ENCODE results near the gene FAM81A.
"Not testable (repeated sequence)": the region's sequence is repeated elsewhere in the genome, so short reads cannot be mapped to it uniquely, and the experiment has no call there.

FAM81A gene

DNA sequence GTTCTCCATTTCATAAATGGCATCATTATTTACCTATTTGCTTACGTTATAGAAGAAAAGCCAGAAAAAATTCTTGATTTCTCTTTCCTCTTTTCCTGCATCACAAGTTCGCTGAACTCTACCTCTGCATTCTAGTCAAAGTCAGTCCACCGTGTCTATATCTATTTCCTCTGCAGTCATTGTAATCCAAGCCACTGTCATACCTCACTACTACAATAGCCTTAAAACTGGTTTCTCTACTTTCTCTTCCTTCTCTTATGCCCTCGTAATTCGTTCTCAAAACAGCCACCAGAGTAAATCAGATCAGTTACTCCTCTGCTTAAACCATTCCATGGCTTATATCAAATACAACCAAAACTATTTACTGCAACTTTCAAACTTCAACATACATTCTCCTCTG, 13.4 kb upstream of the FAM81A start:
- DNase-seq (ENCODE audit: low read depth): no peak

DNA sequence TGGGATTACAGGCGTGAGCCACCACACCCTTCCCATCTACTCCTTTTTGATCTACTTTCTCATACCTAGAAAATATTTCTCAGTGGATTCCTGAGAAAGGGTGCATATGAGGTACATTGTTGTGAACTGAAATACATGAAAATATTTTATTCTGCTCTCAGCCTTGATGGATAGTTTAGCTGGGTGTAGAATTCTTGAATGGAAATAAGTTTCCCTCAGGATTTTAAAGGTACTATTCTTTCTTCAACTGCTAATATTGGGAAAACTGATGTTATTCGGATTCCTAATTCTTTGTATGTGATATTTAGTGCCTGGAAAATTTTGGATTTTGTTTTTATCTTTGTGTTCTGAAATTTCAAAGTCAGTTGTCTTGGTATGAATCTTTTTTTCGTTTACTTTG, 9.1 kb upstream of the FAM81A start:
- DNase-seq (ENCODE audit: low read depth): not testable (repeated sequence)

GRCh38 chr15:59432389-59432788, 5.6 kb upstream of the FAM81A start:
- no peak for DNase-seq (ENCODE audit: low read depth)

DNA sequence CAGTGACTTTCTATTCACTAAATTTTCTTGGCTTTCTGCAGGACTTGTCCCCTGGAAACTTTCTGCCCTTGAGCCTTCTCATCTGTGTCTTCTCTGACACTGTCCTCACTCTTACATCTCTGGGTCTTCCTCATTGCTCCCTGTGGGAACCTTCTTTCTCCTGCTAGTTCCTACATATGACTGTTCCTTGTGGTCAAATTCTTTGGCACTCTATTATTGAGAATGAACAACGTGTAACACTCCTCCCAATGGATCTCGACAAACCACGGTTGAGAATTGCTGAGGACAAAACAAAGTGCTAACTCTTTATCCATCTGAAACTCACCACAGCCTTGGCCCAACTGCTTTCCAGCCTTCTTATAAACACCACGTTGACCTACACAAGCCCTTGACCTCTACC, 3.5 kb upstream of the FAM81A start:
- DNase-seq (ENCODE audit: low read depth): no peak

- no peak for DNase-seq (ENCODE audit: low read depth)
Measured at GRCh38 chr15:59436774-59437141, 1.2 kb upstream of the FAM81A start.

- DNase-seq (ENCODE audit: low read depth): no peak
Measured at GRCh38 chr15:59437142-59437816, 707 bp upstream of the FAM81A start.

DNA sequence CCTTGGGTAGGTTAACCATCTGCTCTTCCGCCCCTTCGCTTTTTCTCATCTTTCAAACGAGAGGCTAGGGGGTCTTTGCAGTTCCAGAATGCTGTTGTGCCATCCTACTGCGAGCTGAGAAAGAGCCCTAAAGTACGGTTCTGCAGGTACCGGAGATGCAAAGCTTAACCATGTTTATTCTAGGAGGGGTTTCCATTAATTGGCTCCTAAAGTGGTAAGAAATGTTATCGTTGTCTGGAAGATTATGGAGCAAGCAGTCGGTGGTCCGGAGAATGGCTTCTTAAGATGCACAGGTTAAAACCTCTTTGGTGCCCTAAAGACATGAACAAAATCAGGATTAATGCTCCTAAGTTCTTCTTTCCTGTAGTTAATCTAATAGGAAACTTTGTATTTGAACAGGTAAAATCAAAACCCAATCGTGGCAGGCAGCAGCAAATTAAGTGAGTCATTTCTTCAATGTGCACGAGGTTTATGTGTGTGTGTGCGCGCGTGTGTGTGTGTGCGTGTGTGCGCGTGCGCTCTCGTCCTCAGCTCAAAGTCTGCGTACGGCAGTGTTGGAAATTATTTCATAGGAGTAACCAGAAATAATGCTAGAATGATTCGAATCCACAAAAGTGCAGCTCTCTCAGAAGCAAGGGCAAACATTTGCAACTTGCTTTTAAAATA, 772 bp downstream of the FAM81A start:
- no peak for DNase-seq (ENCODE audit: low read depth)

- DNase-seq (ENCODE audit: low read depth): no peak
Measured at GRCh38 chr15:59439576-59439975, 1.6 kb downstream of the FAM81A start.

GRCh38 chr15:59443341-59444072, 5.5 kb downstream of the FAM81A start:
- DNase-seq (ENCODE audit: low read depth): no peak

GRCh38 chr15:59444081-59444835, 6.3 kb downstream of the FAM81A start:
- DNase-seq (ENCODE audit: low read depth): no peak

DNA sequence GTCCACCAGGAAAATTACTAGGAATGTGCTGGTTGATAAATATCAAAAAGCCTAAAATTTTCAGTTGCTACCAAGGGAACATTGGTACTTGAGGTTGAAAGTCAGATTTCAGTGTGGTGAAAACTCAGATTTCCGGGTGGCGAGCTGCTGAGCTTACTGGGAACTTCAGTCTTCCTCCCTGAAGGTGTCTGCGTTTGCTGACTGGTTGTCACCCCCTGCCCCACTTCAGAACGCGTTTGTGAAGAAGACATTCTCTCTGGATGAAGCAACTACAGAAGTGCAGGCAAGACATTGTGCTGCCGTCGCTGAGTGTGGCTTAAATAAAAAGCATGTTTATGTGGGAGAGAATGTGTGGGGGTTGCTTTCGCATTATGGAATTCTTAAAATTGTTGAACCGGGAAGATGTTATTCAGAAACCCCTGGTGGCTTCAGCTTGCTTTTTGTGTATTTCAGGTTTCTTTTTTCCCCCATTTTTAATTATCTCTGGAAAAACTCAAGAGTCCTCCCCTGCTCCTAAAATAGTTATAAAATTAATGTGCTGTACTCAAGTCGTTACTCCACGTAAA, 7.1 kb downstream of the FAM81A start:
- no peak for DNase-seq (ENCODE audit: low read depth)

DNA sequence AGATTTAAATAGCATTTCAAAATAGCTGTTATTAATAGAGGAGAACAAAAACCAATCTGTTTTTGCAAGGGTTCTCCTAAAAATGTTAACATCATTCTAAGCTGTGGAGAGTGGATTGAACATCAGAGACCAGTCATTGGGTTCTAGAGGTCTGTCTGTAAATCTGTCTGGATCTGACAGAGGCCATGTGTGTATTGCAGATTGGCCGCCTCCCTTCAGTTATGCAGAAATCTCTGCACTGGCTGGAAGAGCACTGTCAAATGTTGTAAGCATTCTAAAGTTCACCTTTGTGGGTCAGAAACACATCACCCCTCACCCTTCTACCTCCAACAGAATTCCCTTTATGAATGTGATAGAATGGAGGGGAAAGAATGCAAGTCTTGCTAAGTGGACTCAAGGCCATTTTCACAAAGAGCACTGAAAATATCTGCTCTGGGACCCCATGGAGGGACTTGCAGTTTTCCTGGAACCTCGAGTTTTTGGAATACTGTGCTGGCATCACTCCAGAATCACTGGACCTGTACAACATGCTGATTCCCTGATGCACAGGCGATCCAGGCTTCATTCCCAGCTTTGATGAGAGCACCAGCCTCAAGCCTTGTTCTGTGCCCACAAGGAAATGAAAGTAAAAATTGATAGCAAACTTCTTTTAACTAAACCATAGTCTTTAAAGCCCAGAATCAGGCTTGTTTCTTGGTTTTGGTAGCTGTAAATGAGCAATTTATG, 8.4 kb downstream of the FAM81A start:
- DNase-seq (ENCODE audit: low read depth): no peak

DNA sequence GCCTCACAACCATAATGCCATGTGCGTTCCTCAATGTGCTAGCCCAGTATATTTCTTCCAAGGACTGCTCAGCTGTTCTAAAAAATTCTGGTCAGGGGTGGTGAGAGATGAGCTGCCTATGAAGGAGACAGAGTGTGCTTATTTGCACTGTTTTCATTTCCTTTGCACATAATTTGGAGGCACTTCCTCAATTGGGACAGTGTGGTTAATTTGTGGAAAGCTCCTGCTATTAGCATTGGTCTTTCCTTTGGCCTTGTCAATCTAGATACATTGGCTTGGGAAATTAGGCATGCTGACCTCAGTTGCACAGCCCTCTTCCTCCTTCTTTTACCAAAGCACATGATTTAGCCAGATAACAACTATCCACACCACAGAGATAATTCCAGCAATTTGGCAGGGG, 9.4 kb downstream of the FAM81A start:
- no peak for DNase-seq (ENCODE audit: low read depth)

DNA sequence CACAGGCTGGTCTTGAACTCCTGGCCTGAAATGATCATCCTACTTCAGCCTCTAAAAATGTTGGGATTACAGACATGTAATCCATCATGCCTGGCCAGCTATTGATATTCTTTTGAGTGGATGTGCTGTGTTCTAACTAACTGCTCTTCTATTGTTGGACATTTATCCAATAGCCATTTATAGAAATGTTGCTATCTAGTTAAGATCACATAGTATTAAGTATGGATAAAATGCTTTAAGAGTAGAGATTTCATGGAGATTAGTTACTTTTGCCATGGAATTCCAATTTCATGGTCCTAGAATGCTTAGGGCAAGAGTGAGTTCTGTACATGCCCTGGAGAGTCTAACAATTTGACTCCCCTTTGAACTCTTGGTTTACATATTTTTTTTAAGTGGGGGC, 10.9 kb downstream of the FAM81A start:
- DNase-seq (ENCODE audit: low read depth): no peak

GRCh38 chr15:59453474-59454215, 15.7 kb downstream of the FAM81A start:
- DNase-seq (ENCODE audit: low read depth): no peak

GRCh38 chr15:59456114-59456513, 18.1 kb downstream of the FAM81A start:
- DNase-seq (ENCODE audit: low read depth): no peak

DNA sequence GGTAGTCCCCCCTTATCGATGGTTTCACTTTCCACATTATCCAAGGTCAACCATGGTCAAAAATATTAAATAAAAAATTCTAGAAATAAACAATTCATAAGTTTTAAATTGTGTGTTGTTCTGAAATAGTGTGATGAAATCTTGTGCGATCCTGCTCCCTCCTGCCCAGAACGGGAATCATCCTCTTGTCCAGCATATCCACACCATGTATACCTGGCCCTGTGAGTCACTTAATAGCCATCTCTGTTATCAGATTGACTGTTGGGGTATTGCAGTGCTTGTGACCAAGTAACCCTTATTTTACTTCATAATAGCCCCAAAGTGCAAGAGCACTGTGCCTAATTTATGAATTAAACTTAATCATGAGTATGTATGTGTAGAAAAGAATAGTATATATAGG, 19.1 kb downstream of the FAM81A start:
- DNase-seq (ENCODE audit: low read depth): no peak

- no peak for DNase-seq (ENCODE audit: low read depth)
Measured at GRCh38 chr15:59461521-59461920, 23.5 kb downstream of the FAM81A start.

GRCh38 chr15:59473226-59473625, 35.2 kb downstream of the FAM81A start:
- no peak for DNase-seq (ENCODE audit: low read depth)

DNA sequence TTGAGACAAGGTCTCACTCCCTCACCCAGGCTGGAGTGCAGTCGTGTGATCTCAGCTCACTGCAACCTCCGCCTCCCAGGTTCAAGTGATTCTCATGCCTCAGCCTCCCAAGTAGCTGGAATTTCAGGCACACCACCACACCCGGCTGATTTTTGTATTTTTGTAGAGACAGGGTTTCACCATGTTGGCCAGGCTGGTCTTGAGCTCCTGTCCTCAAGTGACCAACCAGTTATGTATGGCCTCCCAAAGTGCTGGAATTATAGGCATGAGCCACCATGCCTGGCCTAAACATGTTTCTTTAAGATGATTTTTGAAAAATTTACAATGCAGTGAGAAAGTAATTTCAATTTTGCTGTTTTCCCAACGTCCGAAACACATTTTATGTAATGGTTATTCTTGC, 37.2 kb downstream of the FAM81A start:
- not testable (repeated sequence) for DNase-seq (ENCODE audit: low read depth)

- no peak for DNase-seq (ENCODE audit: low read depth)
Measured at GRCh38 chr15:59484399-59484798, 46.4 kb downstream of the FAM81A start.
